HCT116 (cell line): ENCODE data around the gene C2orf72. TPM values are rescaled to one million over a fixed set of nuclear protein-coding genes. Genes with fewer than 3 reads are reported as not detected.

Source experiments
- ATAC-seq: fragments of 200-7000 bp; cut with Tn5 transposase; 2 replicates; pipeline ENCODE4 v1.9.1; 2020; ENCODE audit warnings: mild to moderate bottlenecking, moderate library complexity
- BruUV-seq: library from RNA; stranded (reverse); fragments of 400-500 nt; replicated peaks from 2 replicates; lab custom pipeline; 2021; lab: Mats Ljungman, UMichigan
- CTCF ChIA-PET: fragments of 300-600 bp; sonication (Branson Sonifier 250); formaldehyde crosslinking; loops from one replicate; lab custom pipeline; 2021; ENCODE audit warnings: antibody characterized with exemption; lab: Charles Lee
- POLR2A ChIA-PET: fragments of 300-600, 350-600 bp; sonication (Branson Sonifier 250); formaldehyde crosslinking; loops from one replicate; lab custom pipeline; 2021; ENCODE audit warnings: antibody characterized with exemption; lab: Charles Lee
- RAD21 ChIA-PET, 2 experiments: fragments of 300-600 bp; sonication (Branson Sonifier 250); formaldehyde crosslinking; loops; one replicate each; lab custom pipeline; 2023; ENCODE audit warnings: low total read pairs in 2 of 2; ENCODE audit not compliant: uncharacterized antibody in 2 of 2, unreplicated experiment in 2 of 2, low non-redundant PET in 1 of 2; lab: Charles Lee
- DNase-seq: peaks from one replicate; pipeline ENCODE4 v3.0.0-alpha.2; 2010; ENCODE audit warnings: low read depth, low spot score
- H2AFZ ChIP-seq: fragments of 200-600 bp; shearing (Covaris generic), sonication (generic); 2 replicates; pipeline ENCODE4 v1.6.1; 2017; ENCODE audit warnings: low read depth, mixed run types, mixed read lengths, antibody characterized with exemption, low read length; ENCODE audit not compliant: poor library complexity, severe bottlenecking
- H3K27ac ChIP-seq: 2 replicates; pipeline ENCODE4 v1.5.1; 2012; ENCODE audit warnings: low read depth, low read length
- H3K27me3 ChIP-seq: fragments of 200-600 bp; sonication (generic); 2 replicates; pipeline ENCODE4 v1.6.1; 2016; ENCODE audit warnings: mixed run types, low read length, mixed read lengths; ENCODE audit not compliant: insufficient read depth
- H3K36me3 ChIP-seq, 2 experiments: fragments of 200-500 bp in 1 of 2; fragments of 200-600 bp in 1 of 2; sonication (Bioruptor generic) in 1 of 2; sonication (generic) in 1 of 2; 2 replicates each; pipeline versions ENCODE4 v1.5.1 to v1.6.1; 2014 to 2016; ENCODE audit warnings: low read length in 2 of 2, inconsistent platforms in 1 of 2, mixed read lengths in 1 of 2, mixed run types in 1 of 2; ENCODE audit not compliant: insufficient read depth in 2 of 2, control insufficient read depth in 1 of 2
- H3K4me1 ChIP-seq, 2 experiments: fragments of 200-600 bp in 1 of 2; sonication (generic) in 1 of 2; 2 replicates each; pipeline versions ENCODE4 v1.5.1 to v1.6.1; 2012 to 2017; ENCODE audit warnings: low read length in 2 of 2, inconsistent platforms in 1 of 2, mild to moderate bottlenecking in 1 of 2, mixed read lengths in 1 of 2, mixed run types in 1 of 2, moderate library complexity in 1 of 2; ENCODE audit not compliant: insufficient read depth in 2 of 2, control insufficient read depth in 1 of 2
- H3K4me2 ChIP-seq: fragments of 200-600 bp; sonication (generic); 2 replicates; pipeline ENCODE4 v1.6.1; 2017; ENCODE audit warnings: mixed run types, low read length, mixed read lengths
- H3K4me3 ChIP-seq, 2 experiments: fragments of 200-600 bp in 1 of 2; sonication (generic) in 1 of 2; replicated peaks in 1 of 2; 2 replicates each; pipeline ENCODE4 v1.5.1; 2011 to 2016; ENCODE audit warnings: low read length in 2 of 2, control low read depth in 1 of 2, low read depth in 1 of 2, mild to moderate bottlenecking in 1 of 2, mixed read lengths in 1 of 2, mixed run types in 1 of 2
- H3K79me2 ChIP-seq: fragments of 200-600 bp; sonication (generic); 2 replicates; pipeline ENCODE4 v1.6.1; 2017; ENCODE audit warnings: mild to moderate bottlenecking, mixed run types, low read length, moderate library complexity, mixed read lengths; ENCODE audit not compliant: insufficient read depth
- H3K9ac ChIP-seq: fragments of 200-600 bp; sonication (generic); 2 replicates; pipeline ENCODE4 v1.6.1; 2016; ENCODE audit warnings: low read length, mixed read lengths
- H3K9me2 ChIP-seq: fragments of 200-600 bp; sonication (generic), shearing (Covaris generic); 2 replicates; pipeline ENCODE4 v1.6.1; 2017; ENCODE audit warnings: mixed run types, mild to moderate bottlenecking, moderate library complexity; ENCODE audit not compliant: insufficient read depth
- H3K9me3 ChIP-seq, 2 experiments: fragments of 200-500 bp in 1 of 2; fragments of 200-600 bp in 1 of 2; sonication (Bioruptor generic) in 1 of 2; sonication (generic) in 1 of 2; 2 replicates each; pipeline ENCODE4 v1.6.1; 2014 to 2017; ENCODE audit warnings: low read length in 2 of 2, mixed read lengths in 2 of 2, inconsistent platforms in 1 of 2, low read depth in 1 of 2, mild to moderate bottlenecking in 1 of 2, mixed run types in 1 of 2, moderate library complexity in 1 of 2; ENCODE audit not compliant: control insufficient read depth in 1 of 2, insufficient read depth in 1 of 2
- H4K20me1 ChIP-seq: fragments of 200-600 bp; sonication (generic), shearing (Covaris generic); 2 replicates; pipeline ENCODE4 v1.6.1; 2017; ENCODE audit warnings: mixed run types, mild to moderate bottlenecking, moderate library complexity; ENCODE audit not compliant: insufficient read depth
- ATF3 ChIP-seq: IDR thresholded peaks from 2 replicates; pipeline ENCODE4 v1.6.1; 2012
- CBX3 ChIP-seq: IDR thresholded peaks from 2 replicates; pipeline ENCODE4 v1.6.1; 2012; ENCODE audit warnings: low read depth
- CEBPB ChIP-seq: IDR thresholded peaks from 2 replicates; pipeline ENCODE4 v1.6.1; 2012; ENCODE audit warnings: low read depth
- CTCF ChIP-seq, 3 experiments: fragments of 200-600 bp in 1 of 3; sonication (generic) in 1 of 3; IDR thresholded peaks in 2 of 3; conservative IDR thresholded peaks in 1 of 3; 2 replicates each; pipeline ENCODE4 v1.5.1; 2012 to 2017; ENCODE audit warnings: low read depth in 2 of 3, low read length in 2 of 3, antibody characterized with exemption in 1 of 3, borderline replicate concordance in 1 of 3, control low read depth in 1 of 3, mild to moderate bottlenecking in 1 of 3, mixed read lengths in 1 of 3, mixed run types in 1 of 3, moderate library complexity in 1 of 3; ENCODE audit not compliant: insufficient read depth in 1 of 3
- EGR1 ChIP-seq: IDR thresholded peaks from 2 replicates; pipeline ENCODE4 v1.6.1; 2012; ENCODE audit warnings: low read depth
- EZH2 ChIP-seq: fragments of 200-600 bp; sonication (generic); IDR thresholded peaks from 2 replicates; pipeline ENCODE4 v1.6.1; 2017; ENCODE audit warnings: antibody characterized with exemption, mixed run types
- EZH2phosphoT487 ChIP-seq: fragments of 200-600 bp; IDR thresholded peaks from 2 replicates; pipeline ENCODE4 v1.6.1; 2018; ENCODE audit warnings: antibody characterized with exemption, borderline replicate concordance
- JUND ChIP-seq: IDR thresholded peaks from 2 replicates; pipeline ENCODE4 v1.6.1; 2012
- MAX ChIP-seq: IDR thresholded peaks from 2 replicates; pipeline ENCODE4 v1.6.1; 2012
- POLR2AphosphoS5 ChIP-seq: IDR thresholded peaks from 2 replicates; pipeline ENCODE4 v1.6.1; 2011; ENCODE audit warnings: mild to moderate bottlenecking, low read depth, low read length, moderate library complexity
- RAD21 ChIP-seq: IDR thresholded peaks from 2 replicates; pipeline ENCODE4 v1.6.1; 2012; ENCODE audit warnings: low read depth, mild to moderate bottlenecking
- REST ChIP-seq: IDR thresholded peaks from 2 replicates; pipeline ENCODE4 v1.6.1; 2012; ENCODE audit warnings: low read depth
- SIN3A ChIP-seq: IDR thresholded peaks from 2 replicates; pipeline ENCODE4 v1.6.1; 2012; ENCODE audit warnings: low read depth
- SP1 ChIP-seq: IDR thresholded peaks from 2 replicates; pipeline ENCODE4 v1.6.1; 2012; ENCODE audit warnings: low read depth
- TCF7L2 ChIP-seq: IDR thresholded peaks from 2 replicates; pipeline ENCODE4 v1.7.0; 2011; ENCODE audit warnings: borderline replicate concordance, inconsistent platforms; ENCODE audit not compliant: insufficient read depth, insufficient read length; ENCODE audit errors: extremely low read depth
- YY1 ChIP-seq: IDR thresholded peaks from 2 replicates; pipeline ENCODE4 v1.6.1; 2011; ENCODE audit warnings: low read length, low read depth, moderate library complexity, mild to moderate bottlenecking; ENCODE audit not compliant: insufficient replicate concordance; ENCODE audit errors: extremely low read depth
- ZFX ChIP-seq: fragments of 450-650 bp; IDR thresholded peaks from 2 replicates; pipeline ENCODE4 v1.6.1; 2017
- intact Hi-C: fragments of 100-400 bp; cut with micrococcal nuclease; formaldehyde crosslinking; loops from 2 replicates; pipeline ENCODE4 v1.10.0; 2022
- total RNA-seq: library from RNA; stranded (reverse); gene quantifications from one replicate; pipeline ENCODE4 v1.2.1, GENCODE V29; 2021; ENCODE audit not compliant: unreplicated experiment

The C2orf72 gene
- total RNA-seq, 1 experiment from 2014 or later: 3.7 TPM

- Histone ChIP-seq H3K27me3 (0 out of 2 replicates have a peak, but pooled peaks cover 6% of the 10 kb centered on the region), H2AFZ (no peak within 1 kb of the TSS), H4K20me1 (no peaks in the 10 kb centered on the region), H3K79me2 (no peaks in the 10 kb centered on the region), H3K9me3 (no peaks in the 10 kb centered on the region), H3K27ac (no peak within 1 kb of the TSS), H3K4me2 (no peak within 1 kb of the TSS), H3K9me2 (no peaks in the 10 kb centered on the region), H3K9ac (no peak within 1 kb of the TSS), H3K4me3 (no peak within 1 kb of the TSS), H3K36me3 (no peaks in the 10 kb centered on the region), H3K4me1 (no peaks in the 10 kb centered on the region)
- BruUV-seq: no TSS peak
- ChIA-PET RAD21 (no interaction called here), CTCF (no interaction called here), POLR2A (no interaction called here)
- intact Hi-C loops: no loop called here
- ATAC-seq (no peak), DNase-seq (no peak)
- no peak for TF ChIP-seq CBX3
- no peak for TF ChIP-seq TCF7L2
- TF ChIP-seq REST: no peak
- TF ChIP-seq SP1: no peak
- TF ChIP-seq EZH2phosphoT487: no peak
- TF ChIP-seq SIN3A: no peak
- no peak for TF ChIP-seq RAD21
- no peak for TF ChIP-seq CTCF (IDR thresholded peaks at IDR 0.05 in 2 of 3, conservative IDR thresholded peaks at IDR 0.05 in 1 of 3; ENCODE audit: borderline replicate concordance in 1 of 3, insufficient read depth in 1 of 3, low read depth in 2 of 3, low read length in 2 of 3)
- no peak for TF ChIP-seq MAX
- no peak for TF ChIP-seq YY1
- TF ChIP-seq EZH2: no peak
- no peak for TF ChIP-seq ZFX
- TF ChIP-seq POLR2AphosphoS5: no peak
- TF ChIP-seq EGR1: no peak
- TF ChIP-seq ATF3: no peak
- TF ChIP-seq JUND: no peak
- TF ChIP-seq CEBPB: no peak
Measured at GRCh38 chr2:230995821-230996220, 41.5 kb upstream of the C2orf72 start, which contains the start of gene SPATA3. SPATA3 (plus strand) TSS chr2:230996121; CDS start chr2:230996234, 113 bp downstream.
